HL-60 (cell line): ENCODE data around the gene GLT1D1.

Experiments used
- GABPA ChIP-seq: IDR thresholded peaks from 2 replicates; pipeline ENCODE4 v1.6.1; 2012; ENCODE audit warnings: low read depth
- SPI1 ChIP-seq: IDR thresholded peaks from 2 replicates; pipeline ENCODE4 v1.6.1; 2012; ENCODE audit warnings: low read depth, mild to moderate bottlenecking, borderline replicate concordance
- TF ChIP-seq, protein P1 (sequence below): IDR thresholded peaks from one replicate; pipeline ENCODE4 v1.5.1; 2011; ENCODE audit warnings: low read length, control low read depth, inconsistent platforms; ENCODE audit not compliant: insufficient read depth
- TF ChIP-seq, protein P2 (sequence below): IDR thresholded peaks from 2 replicates; pipeline ENCODE4 v1.6.1; 2012; ENCODE audit warnings: low read depth; ENCODE audit not compliant: insufficient replicate concordance

DNA sequence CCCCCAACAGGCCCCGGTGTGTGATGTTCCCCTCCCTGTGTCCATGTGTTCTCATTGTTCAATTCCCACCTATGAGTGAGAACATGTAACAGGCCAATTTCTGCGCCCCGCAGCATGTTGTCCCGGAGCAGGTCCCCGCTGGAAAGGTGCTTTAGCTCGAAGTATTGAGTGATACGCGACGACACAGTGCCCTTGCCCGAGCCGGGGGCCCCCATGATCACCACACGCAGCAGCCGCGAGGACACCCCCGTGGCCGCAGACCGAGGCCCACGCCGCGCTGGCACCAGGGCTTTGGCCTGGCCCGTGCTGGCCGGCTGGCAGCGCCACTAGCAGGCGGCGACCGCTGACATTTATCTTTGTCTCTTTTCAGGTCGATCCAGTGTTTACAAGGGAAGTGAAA lies 91.7 kb downstream of the GLT1D1 start:
- TF ChIP-seq, protein P1, sequence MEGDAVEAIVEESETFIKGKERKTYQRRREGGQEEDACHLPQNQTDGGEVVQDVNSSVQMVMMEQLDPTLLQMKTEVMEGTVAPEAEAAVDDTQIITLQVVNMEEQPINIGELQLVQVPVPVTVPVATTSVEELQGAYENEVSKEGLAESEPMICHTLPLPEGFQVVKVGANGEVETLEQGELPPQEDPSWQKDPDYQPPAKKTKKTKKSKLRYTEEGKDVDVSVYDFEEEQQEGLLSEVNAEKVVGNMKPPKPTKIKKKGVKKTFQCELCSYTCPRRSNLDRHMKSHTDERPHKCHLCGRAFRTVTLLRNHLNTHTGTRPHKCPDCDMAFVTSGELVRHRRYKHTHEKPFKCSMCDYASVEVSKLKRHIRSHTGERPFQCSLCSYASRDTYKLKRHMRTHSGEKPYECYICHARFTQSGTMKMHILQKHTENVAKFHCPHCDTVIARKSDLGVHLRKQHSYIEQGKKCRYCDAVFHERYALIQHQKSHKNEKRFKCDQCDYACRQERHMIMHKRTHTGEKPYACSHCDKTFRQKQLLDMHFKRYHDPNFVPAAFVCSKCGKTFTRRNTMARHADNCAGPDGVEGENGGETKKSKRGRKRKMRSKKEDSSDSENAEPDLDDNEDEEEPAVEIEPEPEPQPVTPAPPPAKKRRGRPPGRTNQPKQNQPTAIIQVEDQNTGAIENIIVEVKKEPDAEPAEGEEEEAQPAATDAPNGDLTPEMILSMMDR, result no peak
- TF ChIP-seq GABPA (no peak), SPI1 (no peak)
- TF ChIP-seq, protein P2, sequence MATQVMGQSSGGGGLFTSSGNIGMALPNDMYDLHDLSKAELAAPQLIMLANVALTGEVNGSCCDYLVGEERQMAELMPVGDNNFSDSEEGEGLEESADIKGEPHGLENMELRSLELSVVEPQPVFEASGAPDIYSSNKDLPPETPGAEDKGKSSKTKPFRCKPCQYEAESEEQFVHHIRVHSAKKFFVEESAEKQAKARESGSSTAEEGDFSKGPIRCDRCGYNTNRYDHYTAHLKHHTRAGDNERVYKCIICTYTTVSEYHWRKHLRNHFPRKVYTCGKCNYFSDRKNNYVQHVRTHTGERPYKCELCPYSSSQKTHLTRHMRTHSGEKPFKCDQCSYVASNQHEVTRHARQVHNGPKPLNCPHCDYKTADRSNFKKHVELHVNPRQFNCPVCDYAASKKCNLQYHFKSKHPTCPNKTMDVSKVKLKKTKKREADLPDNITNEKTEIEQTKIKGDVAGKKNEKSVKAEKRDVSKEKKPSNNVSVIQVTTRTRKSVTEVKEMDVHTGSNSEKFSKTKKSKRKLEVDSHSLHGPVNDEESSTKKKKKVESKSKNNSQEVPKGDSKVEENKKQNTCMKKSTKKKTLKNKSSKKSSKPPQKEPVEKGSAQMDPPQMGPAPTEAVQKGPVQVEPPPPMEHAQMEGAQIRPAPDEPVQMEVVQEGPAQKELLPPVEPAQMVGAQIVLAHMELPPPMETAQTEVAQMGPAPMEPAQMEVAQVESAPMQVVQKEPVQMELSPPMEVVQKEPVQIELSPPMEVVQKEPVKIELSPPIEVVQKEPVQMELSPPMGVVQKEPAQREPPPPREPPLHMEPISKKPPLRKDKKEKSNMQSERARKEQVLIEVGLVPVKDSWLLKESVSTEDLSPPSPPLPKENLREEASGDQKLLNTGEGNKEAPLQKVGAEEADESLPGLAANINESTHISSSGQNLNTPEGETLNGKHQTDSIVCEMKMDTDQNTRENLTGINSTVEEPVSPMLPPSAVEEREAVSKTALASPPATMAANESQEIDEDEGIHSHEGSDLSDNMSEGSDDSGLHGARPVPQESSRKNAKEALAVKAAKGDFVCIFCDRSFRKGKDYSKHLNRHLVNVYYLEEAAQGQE, result no peak
